HG03432 (cell line): ENCODE data around the gene PPP1R1C.

Experiments
- ATAC-seq: cut with Tn5 transposase; IDR thresholded peaks from one replicate; pipeline ENCODE4 v1.9.1; 2021; ENCODE audit warnings: mild to moderate bottlenecking, moderate library complexity; ENCODE audit not compliant: unreplicated experiment

PPP1R1C gene

DNA sequence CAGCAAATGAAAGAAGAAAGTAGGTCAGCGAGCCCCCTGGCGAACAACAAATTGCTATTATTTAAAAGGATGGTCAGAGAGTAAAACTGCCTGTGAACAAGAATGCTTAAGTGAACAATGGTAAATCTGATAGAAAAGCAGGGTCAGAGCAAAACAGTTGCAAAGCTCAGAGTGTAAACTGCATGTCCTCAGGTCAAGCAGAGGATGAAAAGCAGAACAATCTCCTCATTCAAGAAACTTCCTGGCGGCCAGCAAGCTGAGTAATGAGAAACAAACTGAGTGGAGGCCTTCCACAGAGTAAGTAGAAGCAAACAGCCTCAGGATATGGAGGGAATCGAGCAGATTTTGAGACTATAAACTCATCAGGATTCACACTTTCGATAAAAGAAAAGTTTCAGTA lies 117.9 kb downstream of the PPP1R1C start:
- no peak for ATAC-seq

DNA sequence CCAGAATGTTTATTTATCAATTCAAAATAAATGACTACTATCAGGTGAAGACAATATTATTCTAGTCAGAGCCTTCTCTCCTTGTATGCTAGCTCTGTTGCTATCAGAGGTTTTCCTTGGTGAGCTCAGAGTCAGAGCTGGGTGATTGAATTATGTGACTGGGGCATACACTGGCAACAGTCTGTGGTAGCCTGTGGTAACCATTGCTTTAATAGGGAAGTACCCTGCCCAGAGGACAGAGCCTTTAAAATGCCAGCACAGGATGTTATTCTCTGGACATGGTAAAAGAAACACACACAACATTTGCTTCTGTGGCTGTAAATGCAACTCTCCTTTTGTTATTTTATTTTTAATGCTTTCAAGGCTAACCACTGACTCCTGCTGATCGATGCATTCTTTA lies 124.7 kb downstream of the PPP1R1C start:
- no peak for ATAC-seq

DNA sequence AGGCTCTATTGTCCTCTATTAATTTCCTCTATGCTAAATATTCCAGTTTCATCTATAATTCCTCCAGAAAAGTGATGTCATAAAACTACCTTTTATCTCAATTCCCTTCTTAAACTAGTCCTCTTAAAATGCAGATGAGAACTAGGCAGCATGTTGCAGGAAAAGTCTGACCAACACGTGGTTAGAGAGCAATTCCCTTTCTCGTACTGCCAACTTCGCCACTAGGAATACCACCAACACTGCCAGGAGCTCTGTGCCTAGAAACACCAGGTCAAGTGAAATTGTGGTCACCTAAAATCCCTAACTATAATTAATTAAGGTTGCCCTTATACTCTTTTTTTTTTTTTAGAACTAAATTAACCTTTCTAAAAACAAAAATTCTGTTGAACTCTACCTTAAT lies 127.7 kb downstream of the PPP1R1C start:
- no peak for ATAC-seq

DNA sequence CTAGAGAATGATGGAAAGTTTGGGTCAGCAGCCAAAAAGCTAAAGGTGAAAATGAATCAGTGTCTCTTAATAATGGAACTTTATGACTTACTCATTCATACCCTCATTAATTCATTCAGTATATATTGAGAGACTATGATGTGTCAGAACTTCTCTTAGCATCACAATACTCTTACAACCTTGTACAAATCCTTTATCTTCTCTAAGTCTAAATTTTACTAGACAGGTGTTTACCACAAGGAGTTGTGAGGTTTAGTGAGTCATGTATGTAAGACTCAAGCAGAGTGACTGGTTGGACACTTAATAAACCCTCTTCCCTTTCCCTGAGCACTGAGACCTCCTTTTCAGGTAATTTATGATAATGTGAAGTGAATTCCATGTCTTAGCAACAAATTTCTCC lies 129.6 kb downstream of the PPP1R1C start:
- ATAC-seq: no peak

DNA sequence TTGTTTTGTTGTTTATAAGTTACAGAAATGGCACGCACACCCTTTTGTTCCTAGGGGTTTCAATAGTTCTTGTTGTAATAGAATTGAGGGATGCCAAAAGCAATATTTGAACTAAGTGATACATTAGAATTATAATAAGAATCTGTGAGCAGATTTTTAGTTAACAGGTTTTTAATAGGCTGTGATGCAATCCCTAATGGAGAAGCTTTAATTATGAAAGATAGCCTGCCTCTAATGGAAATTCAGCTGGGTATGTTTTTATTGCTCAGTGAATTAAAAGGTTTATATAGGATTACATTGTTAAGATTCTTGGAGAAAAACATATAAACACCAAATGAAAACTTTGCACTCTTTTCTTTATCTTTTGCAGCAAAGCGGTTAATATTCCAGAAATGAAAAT lies 131.1 kb downstream of the PPP1R1C start:
- no peak for ATAC-seq

DNA sequence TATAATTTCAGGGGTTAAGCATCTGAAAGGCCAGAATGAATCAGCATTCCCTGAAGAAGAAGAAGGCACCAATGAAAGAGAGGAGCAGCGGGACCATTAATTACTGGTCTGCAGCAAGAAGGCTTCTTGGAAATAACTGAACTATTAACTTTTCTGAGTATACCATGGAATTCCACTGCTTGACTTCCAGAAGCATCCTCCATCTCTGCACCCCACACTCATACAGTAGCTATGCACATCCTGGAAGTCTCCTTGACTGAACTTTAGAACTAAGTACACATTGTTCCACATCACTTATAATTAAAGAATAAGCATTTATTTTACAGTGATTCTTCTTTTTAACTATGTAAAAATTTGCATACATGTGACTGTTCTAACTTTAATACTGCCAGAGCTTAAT lies 131.5 kb downstream of the PPP1R1C start:
- no peak for ATAC-seq

DNA sequence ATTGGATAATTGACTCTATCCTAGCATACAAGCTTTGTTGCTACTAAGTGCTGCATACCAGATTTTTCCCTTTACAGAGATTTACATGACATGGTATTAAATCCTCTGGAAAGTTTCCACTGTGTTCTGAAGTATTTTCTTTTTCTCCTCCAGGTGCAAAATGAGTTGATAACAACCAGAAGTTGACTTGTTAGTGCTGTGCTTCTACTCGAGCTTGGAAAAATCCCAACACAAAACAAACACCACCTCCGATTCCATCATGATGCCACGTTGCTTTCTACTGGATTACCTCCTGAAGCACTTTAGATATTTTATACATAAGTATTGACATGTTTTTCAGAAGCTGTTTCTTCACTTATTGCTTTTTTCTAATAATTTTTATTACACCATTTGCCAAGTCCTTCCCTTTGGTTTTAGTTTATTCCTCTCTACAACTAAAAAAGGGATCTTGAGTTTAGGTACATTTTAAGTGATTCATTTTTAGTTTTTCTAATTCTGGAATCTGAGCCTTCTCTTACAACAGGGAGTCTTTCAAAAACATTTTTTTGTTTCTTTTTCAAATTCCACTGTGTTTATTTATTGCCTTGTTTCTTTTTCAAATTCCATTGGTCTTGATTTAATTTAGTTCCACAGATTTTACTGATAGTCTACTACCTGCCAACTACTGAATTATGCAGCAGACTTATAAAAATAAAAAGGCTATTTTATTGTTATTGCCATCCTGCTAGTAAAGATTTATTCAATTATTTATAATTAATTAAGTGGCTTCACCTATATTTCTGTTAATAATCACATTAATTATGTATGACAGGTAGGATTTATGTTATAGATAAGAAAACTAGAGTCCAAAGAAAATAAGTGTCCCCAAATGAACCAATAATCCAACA lies 143.4 kb downstream of the PPP1R1C start:
- no peak for ATAC-seq

DNA sequence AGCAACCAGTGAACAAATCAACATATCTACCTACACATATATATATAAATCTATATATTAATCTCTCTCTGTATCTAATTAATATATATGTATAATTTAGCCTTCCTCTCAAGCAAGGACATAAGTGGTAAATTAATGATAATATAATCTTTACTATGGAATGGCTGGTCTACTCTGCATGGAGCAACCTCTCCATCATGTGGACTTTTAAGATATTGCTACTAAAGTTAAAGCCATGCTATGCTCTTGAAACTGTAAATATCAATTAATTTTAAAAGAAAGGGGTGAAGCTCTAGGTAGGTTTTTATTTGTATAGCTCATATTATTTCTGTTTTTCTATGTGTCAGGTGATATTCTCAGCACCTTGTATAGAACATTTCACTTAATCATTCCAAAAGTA lies 147.0 kb downstream of the PPP1R1C start:
- ATAC-seq: no peak

DNA sequence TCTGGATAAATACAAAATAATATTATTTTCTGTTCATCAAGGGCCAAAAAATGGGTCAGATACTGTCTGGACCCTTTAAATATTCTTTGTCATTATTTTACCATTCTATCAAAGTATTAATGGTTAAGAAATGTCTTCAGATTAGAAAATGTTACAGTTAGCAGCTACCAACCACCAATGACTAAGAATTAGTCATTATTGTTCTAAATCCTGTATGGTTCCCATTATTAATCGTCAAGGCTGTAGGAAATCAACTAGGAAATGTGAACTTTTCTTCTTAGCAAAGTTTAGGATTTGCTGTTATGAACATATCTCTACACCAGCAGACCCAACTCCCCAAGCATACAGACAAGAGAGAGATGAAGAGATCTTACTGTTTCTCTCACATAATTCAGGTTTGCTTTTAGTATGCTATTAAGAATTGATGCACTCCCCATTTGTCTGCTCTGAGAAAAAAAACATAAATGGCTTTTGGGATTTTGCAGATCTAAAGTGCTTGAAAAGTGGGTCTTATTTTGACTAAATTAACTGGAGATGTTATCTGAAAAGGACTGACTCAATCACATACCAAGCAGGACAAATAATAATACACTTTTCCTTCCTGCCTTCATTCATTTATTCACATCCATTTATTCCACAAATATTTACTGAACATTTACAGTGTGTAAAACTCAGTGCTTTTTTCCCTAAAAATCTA lies 147.7 kb downstream of the PPP1R1C start:
- ATAC-seq: no peak

DNA sequence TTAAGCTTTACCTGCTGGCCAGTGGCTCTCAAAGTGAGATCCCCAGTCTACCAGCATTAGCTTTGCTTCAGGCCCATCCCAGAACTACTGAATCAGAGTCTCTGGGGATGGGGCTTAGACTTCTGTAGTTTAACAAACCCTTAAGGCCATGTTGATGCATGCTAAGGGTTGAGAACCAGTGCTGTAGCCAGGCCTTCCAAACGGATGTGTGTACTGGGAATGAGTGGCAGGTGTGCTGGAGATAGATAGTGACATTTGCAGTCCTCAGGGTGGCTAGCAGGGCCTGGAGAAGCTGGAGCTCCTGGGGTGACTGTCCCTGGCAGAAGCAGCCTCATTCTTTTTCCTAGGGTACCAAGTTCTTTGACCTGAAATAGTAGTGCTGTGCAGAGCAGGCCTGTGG lies 148.5 kb downstream of the PPP1R1C start:
- no peak for ATAC-seq

DNA sequence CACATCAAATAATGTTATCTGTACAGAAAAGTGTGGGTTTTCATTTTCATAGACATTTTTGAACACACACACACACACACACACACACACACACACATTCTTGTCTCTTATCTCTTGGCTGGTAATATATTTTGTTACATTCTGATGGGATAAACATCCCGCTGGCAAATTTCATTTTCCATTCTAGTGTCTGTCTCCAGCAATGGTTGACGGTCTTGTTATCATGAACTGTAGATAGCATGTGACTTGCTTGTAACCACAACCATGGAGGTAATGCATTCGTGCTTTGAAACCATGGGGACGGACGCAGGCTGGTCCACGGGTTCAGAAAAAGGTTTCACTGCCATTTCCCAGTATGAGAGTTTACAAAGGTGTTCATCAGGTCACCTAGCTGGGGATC lies 156.4 kb downstream of the PPP1R1C start:
- ATAC-seq: no peak

DNA sequence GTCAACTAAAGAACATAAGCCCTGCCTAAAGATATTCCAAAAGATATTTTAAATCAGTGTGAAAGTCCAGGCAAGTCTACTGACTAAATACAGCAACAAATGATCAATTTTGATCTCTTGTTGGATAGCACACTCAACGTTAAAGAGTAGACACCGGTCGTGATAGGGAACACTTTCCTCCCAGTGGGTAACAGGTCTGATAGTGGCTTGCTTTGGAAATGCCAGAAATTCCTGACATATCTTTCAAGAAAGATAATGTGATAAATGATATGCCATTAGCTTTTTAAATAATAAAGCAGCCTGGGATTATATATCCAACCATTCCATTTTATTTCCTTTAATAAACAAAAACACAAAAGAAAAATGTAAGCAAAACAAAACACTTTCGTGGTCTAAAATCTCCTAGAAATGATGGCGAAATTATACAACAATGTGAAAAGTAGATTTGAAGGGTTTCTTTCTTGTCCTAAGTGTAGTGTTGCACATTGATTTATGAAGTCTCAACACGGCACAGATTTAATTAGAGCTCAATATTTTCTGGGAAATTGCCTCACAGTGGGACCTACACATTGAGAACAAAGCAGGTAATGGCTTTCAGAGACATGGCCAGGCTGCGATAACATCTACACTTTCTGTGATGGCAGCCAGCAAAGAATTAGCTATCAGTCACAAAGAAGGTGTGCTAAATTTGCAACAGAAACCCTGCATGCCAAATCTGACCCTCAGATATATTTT lies 158.6 kb downstream of the PPP1R1C start:
- no peak for ATAC-seq

DNA sequence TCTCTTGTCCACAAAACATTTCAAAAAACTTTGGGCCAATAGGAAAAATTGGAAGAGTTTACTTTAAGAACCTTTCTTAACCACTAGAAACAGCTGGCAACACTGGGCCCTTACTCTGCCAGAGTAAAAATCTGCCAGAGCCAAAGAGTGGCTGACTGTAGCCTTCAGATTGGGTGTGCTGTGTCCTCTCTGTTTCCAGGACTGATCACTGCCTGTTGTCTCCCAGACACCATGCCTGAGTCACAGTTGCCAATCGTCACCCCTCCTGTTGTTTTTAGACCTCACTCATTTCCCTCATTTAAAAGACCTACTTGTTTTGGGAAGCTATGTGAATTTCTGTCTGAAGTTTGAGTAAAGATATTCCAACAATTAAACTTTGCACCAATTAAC lies 159.1 kb downstream of the PPP1R1C start:
- ATAC-seq: no peak

DNA sequence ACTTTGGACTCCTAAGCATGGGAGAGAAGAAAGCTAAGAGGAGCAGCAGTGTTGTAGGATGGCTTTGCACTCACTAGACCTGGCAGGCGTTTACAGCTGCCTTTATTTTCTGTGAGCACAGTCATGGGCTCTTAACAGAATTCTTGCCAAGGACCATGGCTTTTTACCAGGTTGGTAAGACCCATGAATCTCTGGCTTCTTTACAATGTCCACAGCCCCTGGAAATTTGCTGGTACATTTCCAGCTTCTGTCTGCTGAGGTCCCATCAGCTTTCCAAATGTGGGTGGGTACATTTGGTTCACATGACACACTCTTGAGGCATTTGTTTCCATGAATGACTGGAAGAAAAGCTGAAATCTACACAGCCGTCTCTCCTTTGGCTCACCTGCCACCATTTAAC lies 162.7 kb downstream of the PPP1R1C start:
- ATAC-seq: no peak

DNA sequence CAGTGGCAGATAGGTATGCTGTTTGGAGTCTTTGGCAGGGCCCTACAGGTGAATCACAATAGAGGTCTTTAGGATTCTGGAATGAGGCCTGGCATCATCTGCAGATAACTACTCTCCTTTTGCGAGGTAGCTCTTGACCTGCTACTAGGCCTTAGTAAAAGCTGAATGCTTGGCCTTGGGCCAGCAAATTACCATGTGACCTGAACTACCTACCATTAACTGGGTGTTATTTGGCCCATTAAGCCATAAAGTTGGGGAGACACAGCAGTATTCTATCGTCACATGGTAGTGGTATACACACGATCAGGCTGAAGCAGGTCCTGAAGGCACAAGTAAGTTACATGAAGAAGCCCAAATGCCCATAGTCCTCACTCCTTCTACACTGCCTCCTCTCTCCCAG lies 178.2 kb downstream of the PPP1R1C start:
- no peak for ATAC-seq

DNA sequence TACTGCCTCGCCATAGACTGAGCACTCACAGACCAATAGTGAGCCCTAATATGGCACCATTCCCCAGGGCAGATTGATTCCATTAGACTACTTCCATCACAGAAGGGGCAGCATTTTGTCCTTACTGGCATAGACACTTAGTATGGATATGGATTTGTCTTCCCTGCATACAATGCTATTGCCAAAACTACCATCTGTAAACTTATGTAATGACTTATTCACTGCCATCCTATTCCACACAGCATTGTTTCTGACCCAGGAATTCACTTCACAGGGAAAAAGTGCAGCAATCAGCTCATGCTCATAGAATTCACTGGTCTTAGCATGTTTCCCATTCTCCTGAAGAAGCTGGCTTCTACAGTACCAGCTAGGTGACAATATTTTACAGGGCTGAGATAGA lies 179.0 kb downstream of the PPP1R1C start:
- ATAC-seq: no peak

DNA sequence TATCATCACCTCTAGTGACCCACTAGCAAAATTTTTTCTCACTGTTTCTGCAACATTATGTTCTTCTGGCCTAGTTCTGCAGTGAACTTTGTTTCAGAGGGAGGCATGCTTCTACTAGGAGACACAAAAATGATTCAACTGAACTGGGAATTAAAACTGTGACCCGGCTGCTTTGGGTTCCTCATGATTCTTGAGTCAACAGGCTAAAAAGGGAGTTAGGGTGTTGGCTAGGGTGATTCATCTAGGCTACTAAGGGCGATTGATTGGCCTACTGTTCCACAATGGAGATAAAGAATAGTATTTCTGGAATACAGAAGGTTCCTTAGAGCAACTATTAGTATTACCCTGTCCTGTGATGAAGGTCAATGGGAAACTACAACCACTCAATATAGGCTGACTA lies 179.5 kb downstream of the PPP1R1C start:
- no peak for ATAC-seq

DNA sequence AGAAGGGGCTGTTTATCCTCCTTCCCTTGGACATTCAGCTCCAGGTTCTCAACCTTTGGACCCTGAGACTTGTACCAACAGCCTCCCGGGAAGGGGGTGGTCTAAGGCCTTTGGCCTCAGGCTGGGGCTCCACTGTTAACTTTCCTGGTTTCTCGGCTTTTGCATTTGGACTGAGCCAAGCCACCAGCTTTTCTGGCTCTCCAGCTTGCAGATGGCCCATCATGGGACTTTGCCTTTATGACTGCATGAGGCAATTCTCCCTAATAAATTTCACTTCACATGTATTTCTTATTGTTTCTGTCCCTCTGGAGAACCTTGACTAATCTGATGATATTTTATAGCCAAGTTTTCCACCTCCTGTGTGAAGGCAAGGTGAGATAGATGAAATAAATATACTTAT lies 180.8 kb downstream of the PPP1R1C start:
- ATAC-seq: no peak

DNA sequence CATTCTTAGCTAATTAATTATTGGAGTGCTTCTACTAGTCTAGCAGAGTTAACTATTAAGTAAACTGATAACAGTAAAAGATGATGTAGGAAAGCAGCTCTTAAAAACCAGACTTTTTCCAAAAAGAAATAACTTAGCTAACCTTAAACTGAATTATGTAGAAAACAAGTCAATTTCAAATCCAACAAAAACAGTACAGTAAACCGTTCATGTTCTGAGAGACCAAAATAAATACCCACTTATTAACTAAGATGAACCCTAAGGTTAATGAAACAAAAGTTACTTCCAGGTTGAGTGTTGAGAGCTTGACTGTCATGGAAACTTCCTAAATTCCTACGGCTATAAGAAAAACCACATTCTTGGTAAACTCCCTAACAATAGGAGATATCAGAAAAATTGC lies 181.2 kb downstream of the PPP1R1C start:
- ATAC-seq: no peak
